Osteocyte (in vitro differentiated cells): ENCODE data around the gene ZNF318. TPM values are rescaled to one million over a fixed set of nuclear protein-coding genes. Genes with fewer than 3 reads are reported as not detected.
"Not testable (repeated sequence)": the region's sequence is repeated elsewhere in the genome, so short reads cannot be mapped to it uniquely, and the experiment has no call there.

ENCODE experiments used
- DNase-seq: peaks from one replicate; pipeline ENCODE4 v3.0.0; 2021; ENCODE audit warnings: mixed read lengths; ENCODE audit not compliant: unreplicated experiment; ENCODE audit errors: extremely low spot score
- H3K27ac Mint-ChIP-seq: one replicate; pipeline ENCODE4 v1.8.0; 2021; ENCODE audit warnings: mild to moderate bottlenecking, mixed read lengths; ENCODE audit not compliant: unreplicated experiment
- H3K27me3 Mint-ChIP-seq: one replicate; pipeline ENCODE4 v1.8.0; 2021; ENCODE audit warnings: mixed read lengths; ENCODE audit not compliant: unreplicated experiment
- H3K36me3 Mint-ChIP-seq: one replicate; pipeline ENCODE4 v1.8.0; 2021; ENCODE audit warnings: mixed read lengths; ENCODE audit not compliant: unreplicated experiment
- H3K4me1 Mint-ChIP-seq: one replicate; pipeline ENCODE4 v1.8.0; 2021; ENCODE audit warnings: mixed read lengths; ENCODE audit not compliant: unreplicated experiment
- H3K4me3 Mint-ChIP-seq: one replicate; pipeline ENCODE4 v1.8.0; 2021; ENCODE audit warnings: mild to moderate bottlenecking, moderate library complexity, mixed read lengths; ENCODE audit not compliant: unreplicated experiment
- H3K9me3 Mint-ChIP-seq: one replicate; pipeline ENCODE4 v1.8.0; 2021; ENCODE audit warnings: mixed read lengths; ENCODE audit not compliant: unreplicated experiment
- total RNA-seq: library from RNA; stranded (reverse); gene quantifications from 2 replicates; pipeline ENCODE4 v1.2.1, GENCODE V29; 2021
- TF ChIP-seq, protein P1 (sequence below): fragments of 200-600 bp; sonication (generic); IDR thresholded peaks from 2 replicates; pipeline ENCODE4 v1.5.0; 2021; ENCODE audit warnings: antibody characterized with exemption, mild to moderate bottlenecking, moderate library complexity

ZNF318 gene
- total RNA-seq, 1 donor from 2014 or later = 25.1 TPM

DNA sequence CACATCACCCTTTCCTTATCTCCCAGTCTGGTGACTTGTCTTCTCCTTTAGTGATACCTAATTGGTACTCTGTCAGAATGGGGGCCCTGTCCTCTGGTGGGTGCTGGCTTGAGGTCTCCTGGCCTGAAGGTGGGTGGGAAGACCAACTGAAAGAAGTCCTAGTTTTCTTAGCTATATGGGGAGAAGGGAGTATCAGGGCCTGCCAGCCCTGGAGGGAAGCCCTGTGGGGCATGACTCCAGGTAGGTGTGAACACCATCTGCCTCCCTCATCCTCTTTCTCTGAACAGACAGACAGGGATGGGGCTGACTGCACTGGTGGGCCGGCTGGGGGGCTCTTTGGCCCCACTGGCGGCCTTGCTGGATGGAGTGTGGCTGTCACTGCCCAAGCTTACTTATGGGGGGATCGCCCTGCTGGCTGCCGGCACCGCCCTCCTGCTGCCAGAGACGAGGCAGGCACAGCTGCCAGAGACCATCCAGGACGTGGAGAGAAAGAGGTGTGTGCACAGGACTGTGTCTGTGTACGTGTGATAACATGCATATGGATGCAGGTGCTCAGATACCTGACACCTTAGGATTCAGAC, 65.6 kb downstream of the ZNF318 start:
- no peak for DNase-seq
- peaks cover 24% of the 10 kb centered on the region for H3K27me3 Mint-ChIP-seq
- no peaks in the 10 kb centered on the region for H3K9me3 Mint-ChIP-seq
- H3K4me1 Mint-ChIP-seq = peaks cover 5% of the 10 kb centered on the region
- H3K36me3 Mint-ChIP-seq = no peaks in the 10 kb centered on the region
- no peak overlapping the region for H3K4me3 Mint-ChIP-seq
- H3K27ac Mint-ChIP-seq = no peak overlapping the region
- TF ChIP-seq, protein P1, sequence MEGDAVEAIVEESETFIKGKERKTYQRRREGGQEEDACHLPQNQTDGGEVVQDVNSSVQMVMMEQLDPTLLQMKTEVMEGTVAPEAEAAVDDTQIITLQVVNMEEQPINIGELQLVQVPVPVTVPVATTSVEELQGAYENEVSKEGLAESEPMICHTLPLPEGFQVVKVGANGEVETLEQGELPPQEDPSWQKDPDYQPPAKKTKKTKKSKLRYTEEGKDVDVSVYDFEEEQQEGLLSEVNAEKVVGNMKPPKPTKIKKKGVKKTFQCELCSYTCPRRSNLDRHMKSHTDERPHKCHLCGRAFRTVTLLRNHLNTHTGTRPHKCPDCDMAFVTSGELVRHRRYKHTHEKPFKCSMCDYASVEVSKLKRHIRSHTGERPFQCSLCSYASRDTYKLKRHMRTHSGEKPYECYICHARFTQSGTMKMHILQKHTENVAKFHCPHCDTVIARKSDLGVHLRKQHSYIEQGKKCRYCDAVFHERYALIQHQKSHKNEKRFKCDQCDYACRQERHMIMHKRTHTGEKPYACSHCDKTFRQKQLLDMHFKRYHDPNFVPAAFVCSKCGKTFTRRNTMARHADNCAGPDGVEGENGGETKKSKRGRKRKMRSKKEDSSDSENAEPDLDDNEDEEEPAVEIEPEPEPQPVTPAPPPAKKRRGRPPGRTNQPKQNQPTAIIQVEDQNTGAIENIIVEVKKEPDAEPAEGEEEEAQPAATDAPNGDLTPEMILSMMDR = no peak

GRCh38 chr6:43303006-43303405, 66.4 kb downstream of the ZNF318 start:
- not testable (repeated sequence) for H3K27ac Mint-ChIP-seq, H3K4me1 Mint-ChIP-seq, H3K36me3 Mint-ChIP-seq, H3K4me3 Mint-ChIP-seq, H3K9me3 Mint-ChIP-seq
- peaks cover 26% of the 10 kb centered on the region for H3K27me3 Mint-ChIP-seq
- DNase-seq = peak; percentile 60

- TF ChIP-seq, protein P1 = no peak
- Mint-ChIP-seq H3K36me3 (no peaks in the 10 kb centered on the region), H3K27ac (no peak overlapping the region), H3K27me3 (peaks cover 25% of the 10 kb centered on the region), H3K9me3 (no peaks in the 10 kb centered on the region), H3K4me1 (no peaks in the 10 kb centered on the region), H3K4me3 (no peak overlapping the region)
- peak; percentile 83 for DNase-seq
These were observed 67.3 kb downstream of the ZNF318 start for GRCh38 chr6:43302126-43302525.

- no peaks in the 10 kb centered on the region for H3K4me1 Mint-ChIP-seq
- H3K27me3 Mint-ChIP-seq = peaks cover 30% of the 10 kb centered on the region
- DNase-seq = peak; percentile 79
- H3K4me3 Mint-ChIP-seq = no peak overlapping the region
- H3K27ac Mint-ChIP-seq = no peak overlapping the region
- no peaks in the 10 kb centered on the region for H3K36me3 Mint-ChIP-seq
- TF ChIP-seq, protein P1 = no peak
- no peaks in the 10 kb centered on the region for H3K9me3 Mint-ChIP-seq
These were observed 68.2 kb downstream of the ZNF318 start for GRCh38 chr6:43301081-43301870.

DNA sequence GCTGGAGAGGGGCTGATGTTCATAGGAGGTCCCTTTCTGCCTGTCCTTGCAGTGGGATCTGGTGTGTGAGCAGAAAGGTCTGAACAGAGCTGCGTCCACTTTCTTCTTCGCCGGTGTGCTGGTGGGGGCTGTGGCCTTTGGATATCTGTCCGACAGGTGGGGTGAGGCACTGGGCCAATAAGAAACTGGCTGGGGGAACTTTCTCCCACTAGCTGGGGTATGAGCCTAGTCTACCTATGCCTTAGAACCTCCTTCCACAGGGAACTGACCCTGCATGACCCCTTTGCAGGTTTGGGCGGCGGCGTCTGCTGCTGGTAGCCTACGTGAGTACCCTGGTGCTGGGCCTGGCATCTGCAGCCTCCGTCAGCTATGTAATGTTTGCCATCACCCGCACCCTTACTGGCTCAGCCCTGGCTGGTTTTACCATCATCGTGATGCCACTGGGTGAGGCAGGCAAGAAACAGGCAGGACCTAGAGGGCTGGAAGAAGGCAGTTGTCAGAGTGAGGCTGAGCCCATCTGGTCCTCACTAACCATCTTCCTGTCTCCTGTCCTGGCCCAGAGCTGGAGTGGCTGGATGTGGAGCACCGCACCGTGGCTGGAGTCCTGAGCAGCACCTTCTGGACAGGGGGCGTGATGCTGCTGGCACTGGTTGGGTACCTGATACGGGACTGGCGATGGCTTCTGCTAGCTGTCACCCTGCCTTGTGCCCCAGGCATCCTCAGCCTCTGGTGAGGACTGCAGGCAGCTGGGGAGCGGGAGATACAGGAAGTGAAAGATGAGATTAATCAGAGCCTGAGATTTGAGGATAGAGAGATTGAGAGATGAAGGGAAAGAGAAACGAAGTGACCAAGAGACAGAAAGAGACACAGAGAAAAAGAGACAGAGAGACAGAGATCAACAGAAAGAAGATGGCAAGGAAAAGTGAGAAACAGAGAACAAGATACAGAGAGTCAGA, 69.8 kb downstream of the ZNF318 start:
- H3K27ac Mint-ChIP-seq = no peak overlapping the region

More for the DNA sequence above, 69.8 kb downstream of the ZNF318 start:
- Mint-ChIP-seq H3K4me1 (no peaks in the 10 kb centered on the region), H3K27me3 (peaks cover 30% of the 10 kb centered on the region), H3K4me3 (no peak overlapping the region), H3K9me3 (no peaks in the 10 kb centered on the region), H3K36me3 (no peaks in the 10 kb centered on the region)
- TF ChIP-seq, protein P1 = no peak
- no peak for DNase-seq
